Hepatocyte (in vitro differentiated cells): Measurements from ENCODE around the gene SH3PXD2B. TPM values are rescaled to one million over a fixed set of nuclear protein-coding genes. Genes with fewer than 3 reads are reported as not detected.
"Not testable (repeated sequence)": the region's sequence is repeated elsewhere in the genome, so short reads cannot be mapped to it uniquely, and the experiment has no call there.

Experiments used
- DNase-seq: peaks from one replicate; pipeline ENCODE4 v3.0.0-alpha.2; 2016; ENCODE audit warnings: low spot score
- H2AFZ ChIP-seq: fragments of 200-600 bp; sonication (generic); 2 replicates; pipeline ENCODE4 v1.6.0; 2016; ENCODE audit warnings: antibody characterized with exemption, mild to moderate bottlenecking
- H3K27ac ChIP-seq: fragments of 200-600 bp; sonication (generic); 2 replicates; pipeline ENCODE4 v1.5.1; 2016; ENCODE audit warnings: mild to moderate bottlenecking
- H3K27me3 ChIP-seq: fragments of 200-600 bp; sonication (generic); 2 replicates; pipeline ENCODE4 v1.6.1; 2016
- H3K36me3 ChIP-seq: fragments of 200-600 bp; sonication (generic); replicated peaks from 2 replicates; pipeline ENCODE4 v1.5.1; 2016; ENCODE audit warnings: low read depth; ENCODE audit not compliant: insufficient read depth
- H3K4me1 ChIP-seq: fragments of 200-600 bp; sonication (generic); 2 replicates; pipeline ENCODE4 v1.5.1; 2016; ENCODE audit warnings: mild to moderate bottlenecking, moderate library complexity; ENCODE audit not compliant: insufficient read depth
- H3K4me2 ChIP-seq: fragments of 200-600 bp; sonication (generic); 2 replicates; pipeline ENCODE4 v1.6.0; 2016
- H3K4me3 ChIP-seq: fragments of 200-600 bp; sonication (generic); 2 replicates; pipeline ENCODE4 v1.5.1; 2016; ENCODE audit warnings: mild to moderate bottlenecking
- H3K79me2 ChIP-seq: fragments of 200-600 bp; sonication (generic); 2 replicates; pipeline ENCODE4 v1.6.0; 2017; ENCODE audit warnings: mild to moderate bottlenecking
- H3K9me2 ChIP-seq: fragments of 200-600 bp; sonication (generic); replicated peaks from 2 replicates; pipeline ENCODE4 v1.6.0; 2017; ENCODE audit warnings: mild to moderate bottlenecking; ENCODE audit not compliant: insufficient read depth
- H3K9me3 ChIP-seq: fragments of 200-600 bp; sonication (generic); 2 replicates; pipeline ENCODE4 v1.5.1; 2016; ENCODE audit warnings: low read depth, mild to moderate bottlenecking
- H4K20me1 ChIP-seq: fragments of 200-600 bp; sonication (generic); 2 replicates; pipeline ENCODE4 v1.6.0; 2016; ENCODE audit warnings: mild to moderate bottlenecking; ENCODE audit not compliant: insufficient read depth, poor library complexity, severe bottlenecking
- CTCF ChIP-seq: fragments of 200-600 bp; sonication (generic); IDR thresholded peaks from 2 replicates; pipeline ENCODE4 v1.5.1; 2016; ENCODE audit warnings: antibody characterized with exemption, mild to moderate bottlenecking; ENCODE audit not compliant: poor library complexity
- EZH2 ChIP-seq: fragments of 200-600 bp; sonication (generic); IDR thresholded peaks from 2 replicates; pipeline ENCODE4 v1.6.1; 2016; ENCODE audit warnings: antibody characterized with exemption, mild to moderate bottlenecking, borderline replicate concordance
- EZH2phosphoT487 ChIP-seq: fragments of 200-600 bp; sonication (generic); IDR thresholded peaks from one replicate; pipeline ENCODE4 v1.6.1; 2018; ENCODE audit warnings: antibody characterized with exemption, mild to moderate bottlenecking, low read depth, moderate library complexity; ENCODE audit not compliant: unreplicated experiment, severe bottlenecking
- WGBS: methylation state at CpG from one replicate; pipeline ENCODE4 v1.1.6; 2016; ENCODE audit warnings: low lambda C conversion rate; ENCODE audit errors: missing lambda C conversion rate; 5-methylcytosine and 5-hydroxymethylcytosine counted together
- polyA plus RNA-seq: library from polyadenylated mRNA; unstranded; fragments of >200 nt; fragmentation: Nextera tagmentation; extraction: Ambion mirVana; gene quantifications from 2 replicates; pipeline ENCODE4 v1.2.1, GENCODE V29; 2016
- total RNA-seq: library from RNA; depleted of rRNA; stranded (reverse); fragments of >200 nt; gene quantifications from 2 replicates; pipeline ENCODE4 v1.2.3, GENCODE V29; 2014

SH3PXD2B gene
- total and polyA plus RNA-seq, 2 experiments from 2014 or later: 27.8 to 28.5 TPM

- Histone ChIP-seq H3K9me2 (no peaks in the 10 kb centered on the region), H3K9me3 (no peaks in the 10 kb centered on the region), H3K4me3 (no peak overlapping the region), H3K4me2 (no peak overlapping the region), H3K27ac (no peak overlapping the region), H3K36me3 (no peaks in the 10 kb centered on the region), H4K20me1 (no peaks in the 10 kb centered on the region), H3K4me1 (peaks cover 13% of the 10 kb centered on the region), H3K27me3 (no peaks in the 10 kb centered on the region), H2AFZ (no peak overlapping the region), H3K79me2 (no peaks in the 10 kb centered on the region)
- no peak for TF ChIP-seq CTCF
- no peak for TF ChIP-seq EZH2
- TF ChIP-seq EZH2phosphoT487: no peak
- WGBS: 90% methylated on average over 6 of the region's 6 CpGs
- no peak for DNase-seq
Measured at GRCh38 chr5:172399336-172399735, 55.0 kb downstream of the SH3PXD2B start.

DNA sequence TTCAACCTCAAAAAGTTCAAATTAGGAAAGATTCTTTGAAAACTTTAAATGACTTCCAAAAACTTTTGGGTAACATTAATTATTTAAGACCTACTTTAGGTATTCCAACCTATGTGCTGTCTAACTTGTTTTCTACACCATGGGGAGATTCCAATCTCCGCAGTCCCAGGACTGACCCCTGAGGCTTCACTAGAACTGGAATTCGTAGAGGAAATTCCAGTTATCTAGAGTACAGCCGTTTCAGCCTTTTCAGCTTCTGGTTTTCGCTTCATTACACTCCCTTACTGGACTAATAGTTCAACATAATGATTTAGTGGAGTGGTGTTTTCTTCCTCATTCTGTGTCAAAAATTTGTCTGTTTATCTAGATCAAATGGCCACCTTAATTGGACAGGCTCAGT is 55.7 kb downstream of the SH3PXD2B start:
- WGBS: 79% methylated on average over 4 of the region's 4 CpGs
- not testable (repeated sequence) for H3K36me3 ChIP-seq, H3K4me1 ChIP-seq, H3K79me2 ChIP-seq, H3K27ac ChIP-seq, DNase-seq, H2AFZ ChIP-seq, H3K9me2 ChIP-seq, H4K20me1 ChIP-seq, H3K4me2 ChIP-seq, H3K9me3 ChIP-seq, H3K4me3 ChIP-seq, H3K27me3 ChIP-seq

DNA sequence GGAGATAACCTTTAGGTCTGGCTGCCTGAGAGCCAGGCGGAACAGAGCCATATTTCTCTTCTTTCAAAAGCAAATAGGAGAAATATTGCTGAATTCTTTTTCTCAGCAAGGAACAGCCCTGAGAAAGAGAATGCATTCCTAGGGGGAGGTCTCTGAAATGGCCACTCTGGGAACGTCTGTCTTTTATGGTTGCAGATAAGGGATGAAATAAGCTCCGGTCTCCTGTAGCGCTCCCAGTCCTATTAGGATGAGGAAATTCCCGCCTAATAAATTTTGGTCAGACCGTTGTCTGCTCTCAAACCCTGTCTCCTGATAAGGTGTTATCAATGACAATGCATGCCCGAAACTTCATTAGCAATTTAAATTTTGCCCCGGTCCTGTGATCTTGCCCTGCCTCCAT is 57.3 kb downstream of the SH3PXD2B start:
- WGBS: 88% methylated on average over 8 of the region's 8 CpGs
- H3K9me3 ChIP-seq: not testable (repeated sequence)

GRCh38 chr5:172396220-172396619 is 58.1 kb downstream of the SH3PXD2B start:
- H3K27ac ChIP-seq: no peak overlapping the region
- no peaks in the 10 kb centered on the region for H3K9me2 ChIP-seq
- H3K9me3 ChIP-seq: no peaks in the 10 kb centered on the region
- H3K79me2 ChIP-seq: no peaks in the 10 kb centered on the region
- H3K4me3 ChIP-seq: no peak overlapping the region
- no peak for TF ChIP-seq EZH2
- no peak for TF ChIP-seq CTCF
- TF ChIP-seq EZH2phosphoT487: no peak
- no peak overlapping the region for H2AFZ ChIP-seq
- no peak for DNase-seq
- H3K4me2 ChIP-seq: no peak overlapping the region
- H3K27me3 ChIP-seq: no peaks in the 10 kb centered on the region
- no peaks in the 10 kb centered on the region for H4K20me1 ChIP-seq
- H3K4me1 ChIP-seq: no peaks in the 10 kb centered on the region
- H3K36me3 ChIP-seq: no peaks in the 10 kb centered on the region
- 96% methylated on average over 3 of the region's 3 CpGs for WGBS

More for the DNA sequence above, 57.3 kb downstream of the SH3PXD2B start:
- H3K9me2 ChIP-seq, DNase-seq, H3K79me2 ChIP-seq, H3K4me1 ChIP-seq, H3K4me2 ChIP-seq, H3K27me3 ChIP-seq, H4K20me1 ChIP-seq, H3K4me3 ChIP-seq, H3K36me3 ChIP-seq, H3K27ac ChIP-seq, H2AFZ ChIP-seq: not testable (repeated sequence)

DNA sequence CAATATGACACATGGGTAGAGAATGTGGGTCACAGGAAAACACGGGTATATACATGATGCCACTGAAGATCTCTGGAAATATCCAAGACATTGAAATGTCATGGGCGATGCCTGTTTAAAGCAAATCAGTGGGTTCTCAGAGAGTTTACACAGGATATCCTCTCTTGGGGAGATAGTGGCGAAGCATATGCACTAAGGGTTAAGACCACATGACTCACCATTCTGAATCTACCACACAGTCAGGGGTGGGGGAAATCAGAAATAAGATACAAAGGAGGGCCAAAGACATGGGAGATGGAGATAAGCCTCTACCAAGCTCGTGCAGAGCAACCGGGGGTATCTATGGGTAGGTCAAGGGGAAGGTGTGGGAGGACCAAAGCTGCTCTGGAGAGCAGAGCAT is 58.8 kb downstream of the SH3PXD2B start:
- TF ChIP-seq CTCF (no peak), EZH2phosphoT487 (no peak), EZH2 (no peak)
- H3K4me1 ChIP-seq: no peaks in the 10 kb centered on the region
- no peak overlapping the region for H2AFZ ChIP-seq
- H3K36me3 ChIP-seq: no peaks in the 10 kb centered on the region
- no peaks in the 10 kb centered on the region for H4K20me1 ChIP-seq
- H3K27me3 ChIP-seq: no peaks in the 10 kb centered on the region
- no peak for DNase-seq
- no peak overlapping the region for H3K27ac ChIP-seq
- H3K79me2 ChIP-seq: no peaks in the 10 kb centered on the region
- H3K9me2 ChIP-seq: no peaks in the 10 kb centered on the region
- H3K9me3 ChIP-seq: no peaks in the 10 kb centered on the region
- H3K4me2 ChIP-seq: no peak overlapping the region
- WGBS: 96% methylated on average over 5 of the region's 5 CpGs
- H3K4me3 ChIP-seq: no peak overlapping the region
